Measurements from ENCODE around the gene AGER.
"Not testable (repeated sequence)": the region's sequence is repeated elsewhere in the genome, so short reads cannot be mapped to it uniquely, and the experiment has no call there.

The AGER gene

DNA sequence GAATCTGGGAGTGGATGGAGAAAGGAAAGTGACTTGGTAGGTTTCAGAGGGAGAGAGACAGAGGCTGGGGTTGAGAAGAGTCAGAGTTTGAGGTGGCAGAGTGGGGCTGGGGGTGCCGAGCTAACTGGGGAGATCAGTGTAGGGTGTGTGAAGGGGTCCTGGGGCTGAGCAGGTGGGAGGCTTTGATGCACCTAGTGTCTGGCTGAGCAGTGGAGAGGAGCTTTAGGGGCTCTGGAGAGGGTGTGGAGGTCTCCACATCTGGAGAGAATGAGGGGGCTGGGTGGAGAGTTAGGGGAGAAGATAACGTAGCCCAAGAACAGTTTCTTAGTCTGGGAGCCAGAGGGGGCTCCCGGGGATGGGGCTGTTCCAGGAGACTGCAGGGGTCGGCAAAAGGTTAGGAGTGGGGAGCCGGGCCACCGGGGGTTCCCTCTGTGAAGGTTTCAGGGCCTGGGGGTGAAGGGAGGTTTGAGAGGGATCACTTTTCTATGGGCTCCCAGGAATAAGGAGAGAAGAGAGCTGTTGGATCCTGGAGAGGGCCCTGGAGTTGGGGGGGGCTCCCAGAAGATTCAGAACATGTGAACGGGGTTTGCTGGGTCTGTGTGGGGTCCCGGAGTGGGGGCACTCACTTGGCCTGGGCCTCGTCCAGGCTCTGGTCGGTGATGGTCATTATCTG, 5.2 kb upstream of the AGER start:
- DNase-seq, result no peak
- no peaks in the 10 kb centered on the region for H3K27me3 ChIP-seq (replicated peaks)
- peaks cover 23% of the 10 kb centered on the region for H3K36me3 ChIP-seq (replicated peaks)
- peak overlapping the region; percentile 65 for H3K27ac ChIP-seq
- peak overlapping the region; percentile 67 for H3K4me3 ChIP-seq (ENCODE audit: low read depth, low read length)
- TF ChIP-seq, protein P1, sequence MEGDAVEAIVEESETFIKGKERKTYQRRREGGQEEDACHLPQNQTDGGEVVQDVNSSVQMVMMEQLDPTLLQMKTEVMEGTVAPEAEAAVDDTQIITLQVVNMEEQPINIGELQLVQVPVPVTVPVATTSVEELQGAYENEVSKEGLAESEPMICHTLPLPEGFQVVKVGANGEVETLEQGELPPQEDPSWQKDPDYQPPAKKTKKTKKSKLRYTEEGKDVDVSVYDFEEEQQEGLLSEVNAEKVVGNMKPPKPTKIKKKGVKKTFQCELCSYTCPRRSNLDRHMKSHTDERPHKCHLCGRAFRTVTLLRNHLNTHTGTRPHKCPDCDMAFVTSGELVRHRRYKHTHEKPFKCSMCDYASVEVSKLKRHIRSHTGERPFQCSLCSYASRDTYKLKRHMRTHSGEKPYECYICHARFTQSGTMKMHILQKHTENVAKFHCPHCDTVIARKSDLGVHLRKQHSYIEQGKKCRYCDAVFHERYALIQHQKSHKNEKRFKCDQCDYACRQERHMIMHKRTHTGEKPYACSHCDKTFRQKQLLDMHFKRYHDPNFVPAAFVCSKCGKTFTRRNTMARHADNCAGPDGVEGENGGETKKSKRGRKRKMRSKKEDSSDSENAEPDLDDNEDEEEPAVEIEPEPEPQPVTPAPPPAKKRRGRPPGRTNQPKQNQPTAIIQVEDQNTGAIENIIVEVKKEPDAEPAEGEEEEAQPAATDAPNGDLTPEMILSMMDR (IDR thresholded peaks at IDR 0.05; ENCODE audit: low read depth, low read length, missing control alignments), result no peak
- in situ Hi-C loops (cut with HindIII; ENCODE audit: low pct_ligation_motif_present, low sequenced_read_pairs), result loop anchor here (10.0 kb wide), 1 partner anchor 64 kb away; the partner anchor contains the start of gene ATF6B

GRCh38 chr6:32188381-32189068, 4.5 kb upstream of the AGER start:
- H3K36me3 ChIP-seq (replicated peaks), result peaks cover 29% of the 10 kb centered on the region
- peak; percentile 14 for DNase-seq
- in situ Hi-C loops (cut with HindIII; ENCODE audit: low pct_ligation_motif_present, low sequenced_read_pairs), result loop anchor here (10.0 kb wide), 1 partner anchor 64 kb away; the partner anchor contains the start of gene ATF6B
- TF ChIP-seq, protein P1 (IDR thresholded peaks at IDR 0.05; ENCODE audit: low read depth, low read length, missing control alignments), result no peak
- no peaks in the 10 kb centered on the region for H3K27me3 ChIP-seq (replicated peaks)
- peak overlapping the region; percentile 67 for H3K4me3 ChIP-seq (ENCODE audit: low read depth, low read length)
- H3K27ac ChIP-seq, result peak overlapping the region; percentile 65

GRCh38 chr6:32187725-32188380, 3.8 kb upstream of the AGER start:
- DNase-seq; H3K27ac ChIP-seq; H3K27me3 ChIP-seq (replicated peaks): not testable (repeated sequence)
- in situ Hi-C loops (cut with HindIII; ENCODE audit: low pct_ligation_motif_present, low sequenced_read_pairs), result loop anchor here (10.0 kb wide), 1 partner anchor 63 kb away; the partner anchor contains the start of gene ATF6B
- Histone ChIP-seq H3K4me3 (ENCODE audit: low read depth, low read length) (peak overlapping the region; percentile 27), H3K36me3 (replicated peaks) (peaks cover 36% of the 10 kb centered on the region)

GRCh38 chr6:32187009-32187709, 3.1 kb upstream of the AGER start:
- TF ChIP-seq, protein P1 (IDR thresholded peaks at IDR 0.05; ENCODE audit: low read depth, low read length, missing control alignments), result no peak
- no peaks in the 10 kb centered on the region for H3K27me3 ChIP-seq (replicated peaks)
- H3K4me3 ChIP-seq (ENCODE audit: low read depth, low read length), result no peak overlapping the region
- peaks cover 43% of the 10 kb centered on the region for H3K36me3 ChIP-seq (replicated peaks)
- no peak for DNase-seq
- in situ Hi-C loops (cut with HindIII; ENCODE audit: low pct_ligation_motif_present, low sequenced_read_pairs), result loop anchor here (10.0 kb wide), 1 partner anchor 62 kb away; the partner anchor contains the start of gene ATF6B
- H3K27ac ChIP-seq, result no peak overlapping the region

DNA sequence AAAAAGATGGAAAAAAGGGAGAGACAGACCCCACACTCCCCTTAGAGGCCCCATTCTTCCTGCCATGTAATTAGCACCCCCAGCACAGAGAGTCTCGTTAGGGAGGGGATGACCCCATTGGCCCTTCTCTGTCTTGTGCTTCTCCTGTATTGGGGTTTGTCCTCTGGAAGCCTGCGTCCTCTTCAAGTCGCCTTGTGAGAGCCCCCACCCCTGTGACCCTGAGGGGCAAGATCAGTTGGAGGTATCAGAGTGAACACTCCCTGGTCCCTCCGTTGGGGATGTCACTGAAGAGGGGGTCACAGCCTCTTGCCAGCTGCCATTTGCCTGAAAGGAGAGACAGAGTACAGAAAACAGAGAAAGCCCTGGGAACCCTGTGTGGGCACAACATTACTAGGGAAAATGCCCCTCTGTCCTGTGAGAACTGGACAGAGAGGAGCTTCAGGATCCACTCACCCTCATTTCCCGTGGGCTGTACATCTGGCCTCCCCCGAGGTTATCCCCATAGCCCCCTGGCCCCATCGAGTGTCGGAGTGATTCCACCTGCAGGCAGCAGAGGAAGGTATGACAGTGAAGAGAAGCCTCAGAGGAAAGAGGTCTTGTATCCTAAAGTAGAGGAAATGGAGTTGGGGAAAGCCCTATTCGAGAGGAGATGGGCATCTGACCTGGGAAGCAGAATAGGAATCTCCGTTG, 2.2 kb upstream of the AGER start:
- not testable (repeated sequence) for H3K27ac ChIP-seq; H3K27me3 ChIP-seq (replicated peaks); H3K4me3 ChIP-seq (ENCODE audit: low read depth, low read length); DNase-seq
- in situ Hi-C loops (cut with HindIII; ENCODE audit: low pct_ligation_motif_present, low sequenced_read_pairs), result loop anchor here (10.0 kb wide), 1 partner anchor 61 kb away; the partner anchor contains the start of gene ATF6B
- peaks cover 46% of the 10 kb centered on the region for H3K36me3 ChIP-seq (replicated peaks)

- H3K4me3 ChIP-seq (ENCODE audit: low read depth, low read length); H3K27me3 ChIP-seq (replicated peaks); H3K27ac ChIP-seq: not testable (repeated sequence)
- peak; percentile 88 for DNase-seq
- H3K36me3 ChIP-seq (replicated peaks), result peaks cover 46% of the 10 kb centered on the region
- in situ Hi-C loops (cut with HindIII; ENCODE audit: low pct_ligation_motif_present, low sequenced_read_pairs), result loop anchor here (10.0 kb wide), 1 partner anchor 61 kb away; the partner anchor contains the start of gene ATF6B
These were observed 1.7 kb upstream of the AGER start for GRCh38 chr6:32185681-32186131.

Data from brain microvascular endothelial cell (primary cell).